Stimulated activated naive B cell treated with anti-CD40 and anti-IgM and Interleukin-4, amounts not matched to agents 10 μg/mL and 1 μg/mL and 100 μg/mL, for 72 hours (primary cell): ENCODE results near the gene CAPN12.
"Not testable (repeated sequence)": the region's sequence is repeated elsewhere in the genome, so short reads cannot be mapped to it uniquely, and the experiment has no call there.

ENCODE experiments used
- ATAC-seq, 2 donors: fragments of 150-1000 bp; cut with Tn5 transposase; replicated peaks; 2 replicates each; pipeline ENCODE4 v1.10.0; 2021; ENCODE audit warnings: moderate library complexity in 1 of 2
- DNase-seq: peaks from one replicate; pipeline ENCODE4 v3.0.0; 2021
- H3K27ac Mint-ChIP-seq: one replicate; pipeline ENCODE4 v1.8.0; 2022; ENCODE audit warnings: mild to moderate bottlenecking, mixed read lengths
- H3K27me3 Mint-ChIP-seq, 2 donors: one replicate each; pipeline ENCODE4 v1.8.0; 2022; ENCODE audit warnings: mixed read lengths in 2 of 2
- H3K36me3 Mint-ChIP-seq, 2 donors: one replicate each; pipeline ENCODE4 v1.8.0; 2022; ENCODE audit warnings: mixed read lengths in 2 of 2, mild to moderate bottlenecking in 1 of 2
- H3K4me1 Mint-ChIP-seq, 2 donors: one replicate each; pipeline ENCODE4 v1.8.0; 2022; ENCODE audit warnings: mixed read lengths in 2 of 2, mild to moderate bottlenecking in 1 of 2
- H3K4me3 Mint-ChIP-seq, 2 donors: one replicate each; pipeline ENCODE4 v1.8.0; 2022; ENCODE audit warnings: mild to moderate bottlenecking in 2 of 2, mixed read lengths in 2 of 2, moderate library complexity in 1 of 2
- H3K9me3 Mint-ChIP-seq, 2 donors: one replicate each; pipeline ENCODE4 v1.8.0; 2022; ENCODE audit warnings: mixed read lengths in 2 of 2, mild to moderate bottlenecking in 1 of 2

CAPN12 gene

GRCh38 chr19:38744298-38744681, at the start of gene CAPN12:
Gene CAPN12, minus strand, starts transcription at chr19:38744474. Its CDS starts 309 bp downstream, at chr19:38744165.
- no peaks in the 10 kb centered on the region for H3K4me1 Mint-ChIP-seq
- H3K9me3 Mint-ChIP-seq = no peaks in the 10 kb centered on the region
- H3K4me3 Mint-ChIP-seq = no peak within 1 kb of the TSS
- no peak within 1 kb of the TSS for H3K27ac Mint-ChIP-seq
- DNase-seq (no peak), ATAC-seq (no peak)
- no peaks in the 10 kb centered on the region for H3K27me3 Mint-ChIP-seq
- H3K36me3 Mint-ChIP-seq = no peaks in the 10 kb centered on the region

GRCh38 chr19:38793671-38794070, 49.4 kb upstream of the CAPN12 start:
- no peak for ATAC-seq
- no peaks in the 10 kb centered on the region for H3K27me3 Mint-ChIP-seq
- H3K4me3 Mint-ChIP-seq = no peak overlapping the region
- no peaks in the 10 kb centered on the region for H3K36me3 Mint-ChIP-seq
- no peaks in the 10 kb centered on the region for H3K9me3 Mint-ChIP-seq
- no peak for DNase-seq
- H3K4me1 Mint-ChIP-seq = peaks cover 0 to 1% of the 10 kb centered on the region in 2 donors
- no peak overlapping the region for H3K27ac Mint-ChIP-seq

- no peak for DNase-seq
- ATAC-seq = no peak
- peak overlapping the region in 1 of 2 donors; percentile 77 for H3K4me3 Mint-ChIP-seq
- H3K27me3 Mint-ChIP-seq = no peaks in the 10 kb centered on the region
- H3K4me1 Mint-ChIP-seq = peaks cover 0 to 1% of the 10 kb centered on the region in 2 donors
- no peaks in the 10 kb centered on the region for H3K9me3 Mint-ChIP-seq
- no peak overlapping the region for H3K27ac Mint-ChIP-seq
- H3K36me3 Mint-ChIP-seq = no peaks in the 10 kb centered on the region
These were observed 48.9 kb upstream of the CAPN12 start for GRCh38 chr19:38793177-38793576.

GRCh38 chr19:38792250-38793111, 48.2 kb upstream of the CAPN12 start:
- Mint-ChIP-seq H3K4me3 (peak overlapping the region; percentile 75 to 77), H3K27me3 (no peaks in the 10 kb centered on the region), H3K9me3 (no peaks in the 10 kb centered on the region), H3K36me3 (no peaks in the 10 kb centered on the region), H3K4me1 (peaks cover 0 to 1% of the 10 kb centered on the region in 2 donors), H3K27ac (no peak overlapping the region)
- peak; percentile 49 for DNase-seq
- ATAC-seq = peak; percentile 67 to 69

- not testable (repeated sequence) for DNase-seq, H3K4me3 Mint-ChIP-seq, H3K9me3 Mint-ChIP-seq, H3K27me3 Mint-ChIP-seq, H3K4me1 Mint-ChIP-seq, H3K27ac Mint-ChIP-seq, H3K36me3 Mint-ChIP-seq
- peak; percentile 90 to 92 for ATAC-seq
These were observed 47.3 kb upstream of the CAPN12 start for GRCh38 chr19:38791451-38792064.

GRCh38 chr19:38790507-38791403, 46.5 kb upstream of the CAPN12 start:
- H3K27me3 Mint-ChIP-seq, H3K4me1 Mint-ChIP-seq, H3K4me3 Mint-ChIP-seq, DNase-seq, H3K9me3 Mint-ChIP-seq, H3K36me3 Mint-ChIP-seq, ATAC-seq, H3K27ac Mint-ChIP-seq: not testable (repeated sequence)

- H3K27ac Mint-ChIP-seq = no peak within 1 kb of the TSS
- ATAC-seq (no peak), DNase-seq (no peak)
- H3K27me3 Mint-ChIP-seq = no peaks in the 10 kb centered on the region
- no peaks in the 10 kb centered on the region for H3K9me3 Mint-ChIP-seq
- H3K4me3 Mint-ChIP-seq = no peak within 1 kb of the TSS
- peaks cover 0 to 1% of the 10 kb centered on the region in 2 donors for H3K4me1 Mint-ChIP-seq
- no peaks in the 10 kb centered on the region for H3K36me3 Mint-ChIP-seq
These were observed 44.4 kb upstream of the CAPN12 start, which contains the start of gene LGALS7B for GRCh38 chr19:38788478-38789243. Gene LGALS7B, plus strand, starts transcription at chr19:38789200. Its CDS starts 27 bp downstream, at chr19:38789227.

GRCh38 chr19:38786572-38787265, 42.4 kb upstream of the CAPN12 start:
- peaks cover 0 to 1% of the 10 kb centered on the region in 2 donors for H3K4me1 Mint-ChIP-seq
- DNase-seq (no peak), ATAC-seq (no peak)
- peaks cover under 1 to 1% of the 10 kb centered on the region in 2 donors for H3K27me3 Mint-ChIP-seq
- H3K9me3 Mint-ChIP-seq = no peaks in the 10 kb centered on the region
- H3K27ac Mint-ChIP-seq = no peak overlapping the region
- H3K36me3 Mint-ChIP-seq = no peaks in the 10 kb centered on the region
- no peak overlapping the region for H3K4me3 Mint-ChIP-seq

GRCh38 chr19:38786061-38786460, 41.8 kb upstream of the CAPN12 start:
- H3K36me3 Mint-ChIP-seq, ATAC-seq, H3K27ac Mint-ChIP-seq, H3K4me3 Mint-ChIP-seq, H3K9me3 Mint-ChIP-seq, DNase-seq, H3K27me3 Mint-ChIP-seq, H3K4me1 Mint-ChIP-seq: not testable (repeated sequence)

- no peaks in the 10 kb centered on the region for H3K9me3 Mint-ChIP-seq
- ATAC-seq (no peak), DNase-seq (no peak)
- peaks cover 0 to 1% of the 10 kb centered on the region in 2 donors for H3K4me1 Mint-ChIP-seq
- peaks cover 4 to 6% of the 10 kb centered on the region in 2 donors for H3K27me3 Mint-ChIP-seq
- H3K4me3 Mint-ChIP-seq = no peak overlapping the region
- H3K27ac Mint-ChIP-seq = no peak overlapping the region
- no peaks in the 10 kb centered on the region for H3K36me3 Mint-ChIP-seq
These were observed 41.0 kb upstream of the CAPN12 start for GRCh38 chr19:38785187-38785699.

GRCh38 chr19:38784224-38784623, 40.0 kb upstream of the CAPN12 start:
- no peak overlapping the region for H3K27ac Mint-ChIP-seq
- no peaks in the 10 kb centered on the region for H3K36me3 Mint-ChIP-seq
- peaks cover 4 to 6% of the 10 kb centered on the region in 2 donors for H3K27me3 Mint-ChIP-seq
- ATAC-seq = no peak
- H3K4me1 Mint-ChIP-seq = peaks cover 0 to 1% of the 10 kb centered on the region in 2 donors
- H3K4me3 Mint-ChIP-seq = no peak overlapping the region
- H3K9me3 Mint-ChIP-seq = no peaks in the 10 kb centered on the region
- DNase-seq = no peak

- ATAC-seq, H3K36me3 Mint-ChIP-seq: not testable (repeated sequence)
These were observed 37.9 kb upstream of the CAPN12 start for GRCh38 chr19:38782212-38782611.

GRCh38 chr19:38781058-38781457, 36.8 kb upstream of the CAPN12 start:
- ATAC-seq = no peak
- Mint-ChIP-seq H3K27me3 (peaks cover 6 to 10% of the 10 kb centered on the region in 2 donors), H3K9me3 (no peaks in the 10 kb centered on the region), H3K36me3 (no peaks in the 10 kb centered on the region), H3K4me1 (peaks cover 0 to 1% of the 10 kb centered on the region in 2 donors), H3K27ac (no peak overlapping the region), H3K4me3 (no peak overlapping the region)
- no peak for DNase-seq

More at GRCh38 chr19:38782212-38782611, 37.9 kb upstream of the CAPN12 start:
- H3K27me3 Mint-ChIP-seq, H3K9me3 Mint-ChIP-seq, DNase-seq, H3K4me1 Mint-ChIP-seq, H3K27ac Mint-ChIP-seq, H3K4me3 Mint-ChIP-seq: not testable (repeated sequence)
